ENCODE measurements around the gene IFNL1. TPM values are rescaled to one million over a fixed set of nuclear protein-coding genes. Genes with fewer than 3 reads are reported as not detected.
A peak's percentile ranks its signal among the peaks of the same experiment; 100 is the strongest.

Gene IFNL1
- total RNA-seq, 1 donor from 2014 or later = not detected

GRCh38 chr19:39247701-39248664, 48.2 kb upstream of the IFNL1 start:
- Histone ChIP-seq H3K36me3 (no peaks in the 10 kb centered on the region), H3K79me2 (ENCODE audit: low read depth) (no peaks in the 10 kb centered on the region), H3K27me3 (peaks cover 78% of the 10 kb centered on the region), H3F3A (ENCODE audit: low read depth) (no peaks in the 10 kb centered on the region), H3K27ac (no peak overlapping the region), H3K4me1 (no peaks in the 10 kb centered on the region), H3K9ac (no peak overlapping the region), H3K4me3 (peak overlapping the region; percentile 27), H2AFZ (replicated peaks) (peak overlapping the region; percentile 89), H3K9me3 (ENCODE audit: low read depth) (no peaks in the 10 kb centered on the region), H3K4me2 (peak overlapping the region; percentile 62), H4K20me1 (ENCODE audit: low read depth) (no peaks in the 10 kb centered on the region)
- no peak overlapping the region for H3K4me3 Mint-ChIP-seq
- H3K9me3 Mint-ChIP-seq = no peaks in the 10 kb centered on the region
- peaks cover 7% of the 10 kb centered on the region for H3K4me1 Mint-ChIP-seq
- peaks cover 32% of the 10 kb centered on the region for H3K27me3 Mint-ChIP-seq (ENCODE audit: insufficient read depth, low read depth)
- no peaks in the 10 kb centered on the region for H3K36me3 Mint-ChIP-seq
- peak; percentile 67 for DNase-seq (ENCODE audit: low spot score)
- H3K27ac Mint-ChIP-seq = no peak overlapping the region
- TF ChIP-seq EZH2phosphoT487 (IDR thresholded peaks at IDR 0.05) (peak; percentile 97), CTCF (IDR thresholded peaks at IDR 0.05) (no peak), EZH2 (IDR thresholded peaks at IDR 0.05) (peak; percentile 85)

- peaks cover 31% of the 10 kb centered on the region for H3K27me3 Mint-ChIP-seq (ENCODE audit: insufficient read depth, low read depth)
- no peak within 1 kb of the TSS for H3K27ac ChIP-seq
- peaks cover 82% of the 10 kb centered on the region for H3K27me3 ChIP-seq
- H3K79me2 ChIP-seq (ENCODE audit: low read depth) = no peaks in the 10 kb centered on the region
- H3K4me2 ChIP-seq = peak within 1 kb of the TSS; percentile 62
- peak within 1 kb of the TSS; percentile 89 for H2AFZ ChIP-seq (replicated peaks)
- peak within 1 kb of the TSS; percentile 27 for H3K4me3 ChIP-seq
- DNase-seq (ENCODE audit: low spot score) = no peak
- H3K36me3 Mint-ChIP-seq = no peaks in the 10 kb centered on the region
- H3K4me1 ChIP-seq = no peaks in the 10 kb centered on the region
- no peaks in the 10 kb centered on the region for H3K9me3 ChIP-seq (ENCODE audit: low read depth)
- TF ChIP-seq CTCF (IDR thresholded peaks at IDR 0.05) = no peak
- TF ChIP-seq EZH2phosphoT487 (IDR thresholded peaks at IDR 0.05) = no peak
- no peak for TF ChIP-seq EZH2 (IDR thresholded peaks at IDR 0.05)
- peak within 1 kb of the TSS; percentile 67 for H3K4me3 Mint-ChIP-seq
- no peaks in the 10 kb centered on the region for H4K20me1 ChIP-seq (ENCODE audit: low read depth)
- H3K9me3 Mint-ChIP-seq = no peaks in the 10 kb centered on the region
- no peaks in the 10 kb centered on the region for H3K36me3 ChIP-seq
- H3F3A ChIP-seq (ENCODE audit: low read depth) = no peaks in the 10 kb centered on the region
- H3K9ac ChIP-seq = no peak within 1 kb of the TSS
- H3K4me1 Mint-ChIP-seq = peaks cover 2% of the 10 kb centered on the region
- no peak within 1 kb of the TSS for H3K27ac Mint-ChIP-seq
Observed at GRCh38 chr19:39248806-39249205, 47.4 kb upstream of the IFNL1 start, which contains the start of gene IFNL4. Gene IFNL4 (minus strand): TSS chr19:39248856.

- H3K9me3 Mint-ChIP-seq = no peaks in the 10 kb centered on the region
- H3K27me3 Mint-ChIP-seq (ENCODE audit: insufficient read depth, low read depth) = peaks cover 30% of the 10 kb centered on the region
- H3K27me3 ChIP-seq = peaks cover 96% of the 10 kb centered on the region
- no peaks in the 10 kb centered on the region for H3K9me3 ChIP-seq (ENCODE audit: low read depth)
- TF ChIP-seq EZH2phosphoT487 (IDR thresholded peaks at IDR 0.05) (no peak), CTCF (IDR thresholded peaks at IDR 0.05) (no peak), EZH2 (IDR thresholded peaks at IDR 0.05) (no peak)
- no peak overlapping the region for H3K4me3 ChIP-seq
- H3K27ac ChIP-seq = no peak overlapping the region
- H3K36me3 Mint-ChIP-seq = no peaks in the 10 kb centered on the region
- peaks cover 2% of the 10 kb centered on the region for H3K4me1 Mint-ChIP-seq
- no peak overlapping the region for H3K4me3 Mint-ChIP-seq
- H3K79me2 ChIP-seq (ENCODE audit: low read depth) = no peaks in the 10 kb centered on the region
- H3K4me1 ChIP-seq = no peaks in the 10 kb centered on the region
- no peak for DNase-seq (ENCODE audit: low spot score)
- no peak overlapping the region for H2AFZ ChIP-seq (replicated peaks)
- no peak overlapping the region for H3K27ac Mint-ChIP-seq
- no peaks in the 10 kb centered on the region for H3F3A ChIP-seq (ENCODE audit: low read depth)
- no peak overlapping the region for H3K9ac ChIP-seq
- H3K4me2 ChIP-seq = no peak overlapping the region
- no peaks in the 10 kb centered on the region for H4K20me1 ChIP-seq (ENCODE audit: low read depth)
- H3K36me3 ChIP-seq = no peaks in the 10 kb centered on the region
Observed at GRCh38 chr19:39251081-39251480, 45.1 kb upstream of the IFNL1 start.

Data from neural progenitor cell (in vitro differentiated cells).